Activated CD8-positive, alpha-beta memory T cell treated with anti-CD3 and anti-CD28 coated beads for 36 hours (primary cell): ENCODE measurements around the gene INSYN1. TPM values are rescaled to one million over a fixed set of nuclear protein-coding genes. Genes with fewer than 3 reads are reported as not detected.

Source experiments
- CTCF ChIA-PET: fragments of 350-600 bp; sonication (Branson Sonifier 250); formaldehyde crosslinking; loops from one replicate; lab custom pipeline; 2021; ENCODE audit warnings: antibody characterized with exemption; lab: Charles Lee
- POLR2A ChIA-PET: fragments of 350-600 bp; sonication (Branson Sonifier 250); formaldehyde crosslinking; loops from one replicate; lab custom pipeline; 2021; ENCODE audit warnings: antibody characterized with exemption; lab: Charles Lee
- total RNA-seq, 2 experiments: library from RNA; stranded (reverse); gene quantifications; one replicate each; pipeline ENCODE4 v1.2.3, GENCODE V29; 2021

Gene INSYN1
- total RNA-seq, 2 experiments from 2014 or later, result not detected

DNA sequence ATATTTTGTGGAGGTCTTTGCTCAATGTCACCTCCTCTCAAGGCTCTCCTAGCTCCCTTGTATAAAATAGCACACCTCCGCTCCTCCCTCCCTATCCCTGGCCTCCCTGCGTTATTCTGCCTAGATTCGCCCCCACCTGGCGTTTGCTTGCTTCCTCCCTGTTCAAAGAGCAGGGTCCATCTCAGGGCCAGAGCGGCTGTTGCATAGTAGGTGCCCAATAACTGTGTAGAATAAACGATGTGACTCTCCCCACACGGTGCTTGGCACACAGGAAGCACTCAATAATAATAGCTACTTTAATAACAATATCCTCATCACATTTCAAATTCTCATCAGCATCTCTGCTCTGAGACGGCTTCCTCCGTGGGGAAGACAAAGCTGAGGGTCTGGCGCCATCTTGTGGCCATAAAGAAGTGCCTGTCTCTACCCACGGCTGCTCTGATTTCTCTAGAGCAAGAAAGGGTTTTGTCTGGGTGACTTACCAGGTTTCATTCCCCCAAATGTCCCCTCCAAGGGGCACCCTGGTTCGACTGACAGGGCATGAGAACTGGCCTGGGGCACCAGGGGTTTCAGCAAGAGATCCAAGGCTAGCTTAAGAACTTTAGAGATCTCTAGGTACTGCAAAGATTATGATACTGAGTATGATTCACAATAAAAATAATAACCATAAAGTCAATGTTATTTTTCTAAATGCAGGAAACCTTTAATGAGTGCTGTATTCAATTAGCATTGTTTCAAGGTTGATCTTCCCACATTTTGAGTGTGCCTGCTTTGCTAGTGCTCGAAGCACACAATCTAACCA, 52.9 kb downstream of the INSYN1 start:
- CTCF ChIA-PET, result interaction anchor here (0.6 to 8.4 kb wide), 12 partner anchors 9 to 140 kb away, joined by 3 to 90 read pairs (median 6); partner anchors contain the start of genes CD276 and NPTN

DNA sequence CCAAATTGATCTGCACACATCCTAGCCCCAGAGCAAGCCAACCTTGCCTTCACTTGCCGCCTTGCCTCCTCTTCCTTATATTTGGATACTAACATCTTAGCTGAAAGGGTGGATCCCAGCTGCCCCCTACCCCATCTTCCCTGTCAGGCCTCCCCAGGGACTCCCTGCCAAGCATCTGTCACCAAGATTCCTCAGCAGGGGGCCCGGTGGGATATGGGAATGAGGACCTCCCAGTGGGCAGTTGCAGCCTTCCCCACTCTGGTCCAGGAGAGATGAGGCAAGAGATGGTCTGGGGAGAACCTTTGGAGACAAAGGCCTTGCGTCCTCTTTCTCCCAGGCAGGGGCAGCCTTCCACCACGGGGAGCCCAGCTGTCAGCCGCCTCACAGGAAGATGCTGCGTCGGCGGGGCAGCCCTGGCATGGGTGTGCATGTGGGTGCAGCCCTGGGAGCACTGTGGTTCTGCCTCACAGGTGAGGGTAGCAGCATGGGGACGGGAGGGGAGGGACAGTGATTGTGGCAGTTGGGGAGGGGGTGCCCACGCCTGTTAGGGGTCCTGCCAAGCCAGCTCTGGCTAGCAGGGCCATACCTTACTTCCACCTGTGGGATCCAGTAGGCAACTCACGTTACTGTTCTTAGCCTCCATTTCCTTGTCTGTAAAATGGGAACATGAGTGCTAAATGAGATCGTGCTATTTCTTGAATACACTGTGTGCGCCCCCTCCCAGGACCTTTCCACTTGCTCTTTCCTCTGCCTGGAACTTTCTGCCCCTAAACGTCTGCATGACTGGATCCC, 53.7 kb downstream of the INSYN1 start:
- ChIA-PET CTCF (interaction anchor here (0.6 to 8.4 kb wide), 13 partner anchors 8 to 434 kb away, joined by 3 to 90 read pairs (median 6); partner anchors contain the start of genes CD276 and NPTN), POLR2A (no interaction called here)

More for the DNA sequence above, 52.9 kb downstream of the INSYN1 start:
- POLR2A ChIA-PET, result no interaction called here

DNA sequence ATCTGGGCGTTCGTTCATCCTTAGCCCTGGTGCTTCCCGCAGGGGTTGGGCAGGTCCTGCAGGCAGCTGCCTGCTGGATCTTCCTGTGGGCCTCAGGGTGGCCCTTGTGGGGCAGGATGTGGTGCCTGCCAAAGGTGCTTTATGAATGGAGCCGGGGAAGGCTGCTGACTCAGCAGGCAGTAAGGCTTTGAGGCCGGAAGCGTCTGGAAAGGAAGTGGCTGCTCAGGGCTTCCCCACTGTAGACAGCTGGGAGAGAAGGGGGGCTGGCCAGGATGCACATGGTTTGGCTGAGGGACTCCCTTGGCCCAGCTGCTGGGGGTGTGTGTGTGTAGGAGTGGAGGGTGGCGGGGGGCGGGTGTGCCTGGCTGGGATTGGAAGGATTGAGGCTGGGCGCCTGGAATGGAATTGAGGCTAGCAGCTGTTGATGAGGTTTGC, 56.1 kb downstream of the INSYN1 start:
- POLR2A ChIA-PET, result interaction anchor here (0.8 to 1.1 kb wide), 2 partner anchors 14 to 59 kb away, joined by 3 to 11 read pairs; no protein-coding TSS in a partner anchor
- CTCF ChIA-PET, result interaction anchor here (0.7 to 8.4 kb wide), 7 partner anchors 10 to 456 kb away, joined by 3 to 90 read pairs (median 4); partner anchors contain the start of gene NPTN

DNA sequence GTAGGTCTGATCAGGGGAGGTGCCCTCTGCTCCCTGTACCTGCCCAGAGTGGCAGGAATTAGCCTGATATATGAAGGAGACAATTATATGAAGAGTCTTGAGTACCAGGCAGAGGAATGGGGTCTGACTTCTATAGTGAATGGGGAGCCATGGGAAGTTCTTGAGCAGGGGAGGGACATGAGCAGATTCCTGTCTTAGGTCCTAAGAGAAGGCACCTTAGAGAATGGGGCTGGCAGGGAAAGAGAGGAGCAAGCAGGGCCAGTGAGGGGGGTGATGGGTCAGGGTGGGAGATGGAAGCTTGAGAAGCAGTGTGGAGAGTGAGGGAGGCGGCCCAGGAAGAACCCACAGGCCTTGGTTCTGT, 56.5 kb downstream of the INSYN1 start:
- CTCF ChIA-PET, result interaction anchor here (0.8 to 8.4 kb wide), 5 partner anchors 10 to 455 kb away, joined by 3 to 90 read pairs (median 5); partner anchors contain the start of gene NPTN
- POLR2A ChIA-PET, result interaction anchor here (0.8 to 1.1 kb wide), 2 partner anchors 13 to 59 kb away, joined by 3 to 11 read pairs; no protein-coding TSS in a partner anchor

DNA sequence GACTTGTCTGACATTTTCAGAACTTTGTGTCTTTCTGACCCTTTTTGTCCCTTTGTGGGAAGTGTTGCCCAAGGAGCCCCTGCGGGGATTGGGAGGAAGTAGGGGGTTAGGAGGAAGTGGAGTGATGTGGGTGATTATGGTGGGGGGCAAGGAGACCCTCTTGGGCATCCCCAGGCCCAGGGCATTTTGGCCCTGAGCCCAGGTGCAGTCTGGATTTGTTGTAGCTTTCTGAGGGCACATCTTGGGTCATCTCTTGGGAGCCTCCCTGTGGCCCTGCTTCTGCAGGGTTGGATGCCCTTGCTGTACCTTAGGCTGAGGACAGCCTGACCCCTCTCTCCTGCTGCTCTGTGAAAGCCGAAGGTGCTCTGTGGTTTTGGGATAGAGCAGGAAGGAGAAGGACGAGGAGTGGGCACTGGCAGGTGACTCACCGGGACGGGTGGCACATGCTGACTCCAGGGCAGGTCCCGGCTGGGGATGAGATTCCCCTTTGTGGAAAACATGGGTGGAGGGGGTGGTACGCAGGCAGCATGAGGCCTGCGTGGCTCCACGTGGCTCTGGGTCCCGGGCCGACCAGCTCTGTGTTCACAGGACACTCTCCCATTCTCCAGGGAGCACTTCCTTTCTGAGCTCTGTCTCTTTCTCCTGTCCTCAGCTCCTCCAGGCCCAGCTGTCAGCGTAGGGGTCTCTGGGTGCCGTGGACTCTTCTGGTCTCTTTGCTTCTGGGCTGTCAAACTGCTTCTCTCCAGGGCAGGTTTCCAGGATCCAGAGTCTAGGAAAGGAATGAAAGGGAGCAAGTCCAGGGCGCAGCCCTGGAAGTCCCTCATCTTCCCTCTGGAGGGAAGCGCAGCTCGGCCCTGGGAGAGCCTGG, 57.1 kb downstream of the INSYN1 start:
- ChIA-PET POLR2A (no interaction called here), CTCF (interaction anchor here (5.2 to 8.4 kb wide), 2 partner anchors 17 to 62 kb away, joined by 79 to 90 read pairs; partner anchors contain the start of gene NPTN)

DNA sequence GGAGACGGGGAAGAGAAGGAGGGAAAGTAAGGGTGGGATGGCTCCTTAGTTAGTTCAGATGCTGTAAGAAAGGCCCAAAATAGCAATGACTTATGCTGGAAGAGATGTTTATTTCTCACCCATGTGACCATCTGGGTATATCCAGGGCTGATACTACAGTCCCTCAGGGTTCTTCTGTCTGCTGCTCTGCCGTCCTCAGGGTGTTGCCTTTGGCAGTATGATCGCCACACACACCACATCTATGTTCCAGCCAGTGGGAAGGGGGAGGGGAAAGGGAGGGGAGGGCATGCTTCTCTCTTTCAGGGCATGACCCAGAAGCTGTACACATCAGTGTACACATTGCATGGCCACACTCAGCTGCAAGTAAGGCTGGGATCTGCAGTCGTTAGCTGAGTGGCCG, 58.7 kb downstream of the INSYN1 start:
- ChIA-PET POLR2A (no interaction called here), CTCF (interaction anchor here (8.4 kb wide), 1 partner anchor 15 kb away, joined by 79 read pairs; no protein-coding TSS in a partner anchor)

DNA sequence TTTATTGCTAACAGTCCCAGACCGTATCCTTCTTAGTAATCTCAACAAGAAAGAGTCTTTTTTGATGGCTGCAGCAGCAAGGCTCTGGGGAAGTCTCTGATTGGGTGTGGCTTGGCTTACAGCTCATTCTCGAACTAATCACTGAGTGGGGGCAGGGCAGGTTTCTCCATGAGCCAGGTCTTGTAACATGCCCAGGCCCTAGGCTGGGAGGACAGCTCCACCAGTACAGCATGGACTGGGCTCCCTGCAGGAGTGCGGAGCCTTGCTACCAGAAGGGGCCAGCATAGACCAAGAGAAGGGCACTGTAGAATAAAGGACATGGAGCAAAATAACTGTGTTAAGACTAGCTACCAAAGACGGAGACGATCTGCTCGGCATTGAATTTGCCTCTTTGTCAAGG, 61.8 kb downstream of the INSYN1 start:
- ChIA-PET CTCF (interaction anchor here (0.7 to 1.1 kb wide), 4 partner anchors 9 to 450 kb away, joined by 3 read pairs; no protein-coding TSS in a partner anchor), POLR2A (interaction anchor here (0.6 kb wide), 1 partner anchor 367 kb away, joined by 4 read pairs; no protein-coding TSS in a partner anchor)

DNA sequence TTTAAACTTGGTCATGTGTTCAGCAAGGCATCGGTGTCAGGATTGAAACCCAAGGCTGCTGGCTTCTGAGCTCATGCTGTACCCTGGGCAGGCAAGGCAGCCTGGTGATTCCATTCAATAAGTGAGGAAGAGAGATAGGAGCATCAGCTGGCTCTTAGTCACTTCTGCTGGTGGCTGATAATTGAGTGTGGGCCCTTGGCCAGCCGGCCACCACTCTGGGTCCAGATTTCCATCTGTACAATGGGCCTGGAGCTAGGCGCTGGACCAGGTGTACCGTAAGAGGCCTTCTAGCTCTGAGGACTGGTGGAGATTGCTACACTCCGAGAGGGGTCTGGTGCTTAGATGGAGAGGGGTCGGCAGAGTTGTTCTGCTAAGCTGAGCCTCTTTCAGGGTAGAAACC, 64.7 kb downstream of the INSYN1 start:
- CTCF ChIA-PET, result interaction anchor here (1.7 to 2.5 kb wide), 2 partner anchors 11 kb away, joined by 5 to 10 read pairs; no protein-coding TSS in a partner anchor
- POLR2A ChIA-PET, result no interaction called here

DNA sequence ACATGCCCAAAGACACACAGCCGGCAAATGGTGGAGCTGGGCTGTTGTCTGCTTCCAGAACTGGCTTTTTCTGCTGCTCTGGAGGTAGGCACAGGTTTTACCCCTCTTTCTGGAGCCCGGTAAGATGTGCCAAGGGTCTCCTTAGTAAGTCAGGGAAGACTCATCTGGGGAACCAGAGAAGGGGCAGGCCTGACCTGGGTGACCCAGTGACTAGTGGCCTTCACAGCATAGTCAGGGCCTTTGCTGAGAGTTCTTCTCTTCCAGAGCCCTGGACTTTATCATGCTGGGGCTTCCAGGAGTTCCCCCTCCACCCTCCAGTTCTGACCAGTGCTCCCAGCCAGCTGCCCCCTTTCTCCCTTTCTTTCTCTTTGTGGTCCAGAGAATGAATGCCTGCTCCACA, 65.8 kb downstream of the INSYN1 start:
- ChIA-PET CTCF (interaction anchor here (0.6 to 2.5 kb wide), 3 partner anchors 10 to 51 kb away, joined by 3 to 10 read pairs (median 5); no protein-coding TSS in a partner anchor), POLR2A (no interaction called here)

DNA sequence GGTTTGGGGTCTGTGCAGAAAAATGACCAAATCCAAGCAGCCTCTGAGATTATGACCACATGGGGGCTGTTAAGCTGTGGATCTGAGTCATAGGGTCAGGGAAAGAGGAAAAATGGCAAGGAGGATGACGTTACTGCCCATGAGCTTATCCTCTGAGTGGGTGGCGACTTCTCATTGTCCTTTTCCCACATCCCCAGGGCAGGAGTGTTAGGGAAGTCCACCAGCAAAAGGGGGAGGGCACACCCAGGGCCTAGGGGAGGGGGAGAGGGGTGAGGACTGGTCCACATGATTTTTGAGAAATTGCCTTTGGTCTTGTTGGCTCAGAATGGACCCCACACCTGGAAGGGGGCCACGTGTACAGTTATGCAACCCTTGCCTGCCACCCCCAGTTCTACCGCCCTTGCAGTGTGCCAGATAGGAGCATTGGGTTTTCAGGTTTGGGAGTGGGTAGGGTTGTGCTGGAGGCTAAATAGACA, 66.3 kb downstream of the INSYN1 start:
- CTCF ChIA-PET, result interaction anchor here (0.6 to 2.5 kb wide), 3 partner anchors 10 to 13 kb away, joined by 5 to 10 read pairs (median 7); no protein-coding TSS in a partner anchor
- POLR2A ChIA-PET, result no interaction called here

DNA sequence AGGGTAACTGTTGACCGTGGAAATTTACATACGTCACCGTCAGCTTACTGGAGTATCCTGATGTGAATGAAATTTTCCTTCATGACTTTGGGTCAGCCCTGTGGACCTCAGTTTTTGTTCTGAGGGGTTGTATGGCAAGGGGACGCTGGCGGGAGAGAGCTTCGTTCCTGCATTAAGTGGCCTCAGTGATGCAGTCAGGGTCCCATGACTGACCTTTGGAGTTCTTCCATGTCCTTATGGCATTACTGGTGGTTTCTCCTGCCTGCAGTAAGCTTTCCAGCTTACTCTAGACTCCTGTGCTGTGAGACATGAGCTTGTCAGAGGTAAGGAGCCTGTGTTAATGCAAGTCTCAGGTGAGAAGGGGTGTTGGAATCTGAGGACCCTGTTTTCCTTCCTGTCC, 67.2 kb downstream of the INSYN1 start:
- ChIA-PET CTCF (interaction anchor here (1.5 to 2.3 kb wide), 3 partner anchors 9 to 49 kb away, joined by 4 to 9 read pairs (median 7); no protein-coding TSS in a partner anchor), POLR2A (no interaction called here)

Other genes starting within 250 kb of the INSYN1 start
- 10 to 100 TPM; 51.9 to 56.1 TPM for gene NPTN, start 120.0 kb downstream of the INSYN1 start, total RNA-seq
- gene CD276, start 69.0 kb downstream of the INSYN1 start, total RNA-seq, result 1 to 10 TPM; 2.6 to 3.1 TPM
- not detected for gene TBC1D21, start 120.2 kb upstream of the INSYN1 start, total RNA-seq
- 1 to 10 TPM; 1.4 to 1.7 TPM for gene LOXL1, start 173.1 kb upstream of the INSYN1 start, total RNA-seq
- gene STOML1, start 238.9 kb upstream of the INSYN1 start, total RNA-seq, result 10 to 100 TPM; 11.6 to 12.8 TPM
- gene PML, start 241.4 kb upstream of the INSYN1 start, total RNA-seq, result 10 to 100 TPM; 37.0 to 38.9 TPM